ENCODE results near the gene HOXC11.

HOXC11 gene

DNA sequence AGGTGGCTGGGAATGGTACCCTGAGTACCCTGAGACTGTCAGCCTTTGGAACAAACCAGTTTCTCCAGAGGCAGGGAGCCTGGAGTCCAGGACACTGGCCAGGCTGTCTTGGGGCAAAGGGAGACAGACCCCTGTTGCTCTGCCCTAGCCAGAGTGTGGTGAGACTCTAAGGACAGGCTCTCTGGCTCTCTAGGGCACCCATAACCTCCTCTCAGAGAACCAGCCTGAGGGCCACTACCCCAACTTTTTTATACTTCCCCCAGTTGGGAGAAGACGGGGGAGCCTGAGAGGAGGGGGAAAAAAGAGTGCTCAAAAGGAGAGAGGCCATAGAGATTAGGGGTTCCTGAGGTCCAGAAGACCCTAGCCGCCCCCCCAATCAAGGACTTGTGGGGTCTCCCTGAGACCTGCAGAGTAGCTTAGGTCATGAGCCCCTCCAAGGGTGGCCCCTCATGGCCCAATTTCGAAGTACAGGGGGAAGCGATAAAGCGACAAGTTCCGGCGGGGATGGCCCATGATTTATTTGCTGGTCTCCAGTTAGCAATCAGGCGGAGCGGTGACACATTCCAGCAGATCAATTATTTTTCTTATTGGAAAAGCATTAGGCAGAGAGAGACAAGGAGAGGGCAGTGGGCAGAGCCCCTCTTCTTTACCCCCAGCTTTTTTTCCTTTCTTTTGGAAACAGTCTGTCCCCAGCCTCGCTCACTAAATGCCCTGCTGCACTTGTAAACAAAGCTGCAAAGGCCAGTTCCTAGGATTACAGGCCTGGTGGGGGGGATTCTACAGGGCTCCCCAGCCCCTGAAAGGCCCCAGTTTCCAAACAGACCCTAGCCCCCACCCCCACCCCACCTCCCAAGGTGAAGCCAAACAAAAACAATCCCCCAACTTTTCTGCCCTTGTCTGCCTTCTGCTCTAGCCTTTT, 37.4 kb downstream of the HOXC11 start:
- no peak for DNase-seq (ENCODE audit: low read depth)

GRCh38 chr12:54010972-54011664, 38.2 kb downstream of the HOXC11 start:
- DNase-seq (ENCODE audit: low read depth), result no peak

- no peak for DNase-seq (ENCODE audit: low read depth)
These were observed 39.0 kb downstream of the HOXC11 start for GRCh38 chr12:54011665-54012532.

- no peak for DNase-seq (ENCODE audit: low read depth)
These were observed 39.9 kb downstream of the HOXC11 start for GRCh38 chr12:54012631-54013409.

- DNase-seq (ENCODE audit: low read depth), result no peak
These were observed 41.6 kb downstream of the HOXC11 start for GRCh38 chr12:54014377-54015017.

- DNase-seq (ENCODE audit: low read depth), result no peak
These were observed 42.3 kb downstream of the HOXC11 start for GRCh38 chr12:54015018-54015931.

DNA sequence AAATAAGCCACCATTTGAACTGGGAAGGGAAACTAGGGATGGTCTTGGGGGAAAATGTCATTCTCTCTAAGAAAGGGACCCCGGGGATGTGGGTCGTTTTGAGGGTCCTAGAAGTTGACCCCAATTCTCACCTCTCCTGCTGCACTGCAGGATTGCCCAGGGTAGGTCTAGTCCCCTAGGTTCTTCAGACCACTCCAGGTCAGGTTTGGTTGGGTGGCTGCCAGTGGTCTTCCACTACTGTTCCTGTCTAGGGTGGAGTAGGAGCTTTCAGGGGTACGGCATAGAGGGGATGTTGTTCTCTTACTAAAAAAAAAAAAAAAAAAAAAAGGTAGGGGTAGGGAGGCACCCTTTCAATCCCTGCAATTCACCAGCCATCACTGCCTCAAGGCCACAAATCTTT, 43.1 kb downstream of the HOXC11 start:
- DNase-seq (ENCODE audit: low read depth), result no peak

DNA sequence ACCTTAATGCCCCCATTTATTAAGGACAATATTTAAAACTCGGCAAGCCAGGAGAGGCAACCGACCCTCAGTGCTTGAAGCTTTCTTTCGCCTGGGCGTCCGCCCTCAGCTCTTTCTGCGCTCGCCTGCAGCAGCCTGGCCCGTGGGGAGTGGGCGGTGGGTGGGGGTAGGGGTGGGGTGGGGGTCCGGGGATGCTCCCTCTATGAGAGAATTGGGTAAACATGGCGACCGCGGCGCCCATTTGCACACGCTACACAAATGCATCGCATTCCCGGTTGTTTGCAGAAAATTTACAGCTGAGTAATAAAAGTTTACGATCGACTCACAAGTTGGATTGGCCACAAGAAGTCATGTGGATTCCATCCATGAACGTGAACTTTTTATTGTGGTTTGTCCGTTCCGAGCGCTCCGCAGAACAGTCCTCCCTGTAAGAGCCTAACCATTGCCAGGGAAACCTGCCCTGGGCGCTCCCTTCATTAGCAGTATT, 43.6 kb downstream of the HOXC11 start:
- DNase-seq (ENCODE audit: low read depth), result no peak

DNA sequence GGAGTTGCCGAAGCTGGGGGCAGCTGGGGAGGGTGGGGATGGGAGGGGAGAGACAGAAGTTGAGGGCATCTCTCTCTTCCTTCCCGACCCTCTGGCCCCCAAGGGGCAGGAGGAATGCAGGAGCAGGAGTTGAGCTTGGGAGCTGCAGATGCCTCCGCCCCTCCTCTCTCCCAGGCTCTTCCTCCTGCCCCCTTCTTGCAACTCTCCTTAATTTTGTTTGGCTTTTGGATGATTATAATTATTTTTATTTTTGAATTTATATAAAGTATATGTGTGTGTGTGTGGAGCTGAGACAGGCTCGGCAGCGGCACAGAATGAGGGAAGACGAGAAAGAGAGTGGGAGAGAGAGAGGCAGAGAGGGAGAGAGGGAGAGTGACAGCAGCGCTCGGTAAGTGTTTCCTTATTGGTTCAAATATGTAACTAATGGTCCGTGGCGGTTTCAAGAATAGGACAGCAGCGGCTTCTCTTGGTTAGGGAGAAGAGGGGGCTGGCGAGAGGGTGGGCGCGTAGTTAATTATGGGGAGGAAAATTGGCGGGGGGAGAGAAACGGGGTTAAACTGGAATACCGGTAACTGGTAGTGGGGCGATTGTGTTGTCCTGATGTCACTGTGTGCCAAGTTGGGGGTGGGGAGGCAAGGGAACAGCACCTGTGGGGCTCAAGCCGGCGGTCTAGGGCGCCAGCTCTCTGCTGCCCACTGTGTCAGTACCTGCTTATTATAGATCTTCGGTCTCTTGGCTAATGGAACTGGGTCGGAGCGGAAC, 44.3 kb downstream of the HOXC11 start:
- no peak for DNase-seq (ENCODE audit: low read depth)

DNA sequence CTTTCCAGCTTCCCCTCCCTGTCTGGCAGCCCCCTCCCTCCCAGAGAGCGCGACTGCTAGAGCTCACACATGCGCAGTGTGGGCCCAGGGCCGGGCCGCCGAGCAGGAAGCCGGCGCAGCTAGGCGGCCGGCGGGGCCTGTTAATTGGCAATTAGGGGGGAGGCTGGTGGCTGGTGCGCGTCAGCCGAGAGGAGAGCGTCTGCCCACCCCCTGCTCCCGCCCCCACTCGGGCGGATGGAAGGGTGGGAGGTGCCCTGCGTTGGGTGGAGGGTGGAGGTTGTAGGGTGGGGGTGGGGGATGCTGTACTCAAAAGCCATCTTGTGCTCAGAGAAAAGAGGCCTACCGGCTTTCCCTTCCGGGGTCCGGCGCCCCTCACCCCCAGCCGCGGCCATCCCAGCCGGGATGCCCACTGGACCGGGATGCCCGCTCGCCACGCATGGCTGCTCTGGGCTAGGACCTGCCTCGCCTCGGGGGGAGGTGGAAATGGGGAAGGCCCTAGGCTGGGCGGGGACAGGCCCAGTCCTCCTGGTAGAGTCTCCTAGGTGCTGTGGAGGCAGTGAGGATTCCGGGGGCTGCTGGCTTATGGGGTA, 45.0 kb downstream of the HOXC11 start:
- DNase-seq (ENCODE audit: low read depth), result peak; percentile 56

- DNase-seq (ENCODE audit: low read depth), result no peak
These were observed 45.6 kb downstream of the HOXC11 start for GRCh38 chr12:54018468-54018984.

DNA sequence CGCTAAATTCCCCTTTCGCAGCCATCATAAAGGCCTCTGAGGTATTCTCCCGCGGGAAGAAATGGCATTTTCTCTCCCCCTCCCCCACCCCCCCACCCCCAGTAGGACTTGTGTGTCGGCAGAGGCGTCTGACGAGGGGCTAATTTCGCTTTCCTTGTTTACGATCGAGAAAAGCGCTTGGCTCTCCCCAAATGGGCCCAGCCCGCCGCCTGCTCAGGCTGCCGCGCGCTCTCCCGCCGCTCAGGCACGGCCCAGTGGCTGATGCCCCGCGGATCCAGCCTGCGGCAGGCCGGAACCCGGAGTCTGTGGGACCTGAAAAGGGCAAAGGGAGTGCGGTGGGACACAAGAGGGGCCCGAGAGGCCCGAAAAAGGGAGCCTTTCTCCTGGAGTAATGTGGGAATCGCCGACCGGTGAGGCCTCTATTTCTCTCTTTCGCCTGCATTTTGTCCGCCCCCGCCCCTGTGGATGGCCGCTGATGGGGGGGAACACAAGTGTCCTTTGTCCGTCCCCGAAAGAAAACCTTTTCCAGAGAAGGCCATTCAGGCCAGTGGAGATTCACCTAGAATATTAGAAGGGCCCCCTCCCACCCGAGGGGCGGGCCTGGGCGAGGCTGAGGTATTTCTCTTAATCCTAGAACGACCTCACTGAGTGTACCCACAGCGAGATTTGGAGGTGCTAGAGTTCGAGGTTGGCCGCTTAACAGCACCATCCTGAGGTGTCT, 46.3 kb downstream of the HOXC11 start:
- no peak for DNase-seq (ENCODE audit: low read depth)

DNA sequence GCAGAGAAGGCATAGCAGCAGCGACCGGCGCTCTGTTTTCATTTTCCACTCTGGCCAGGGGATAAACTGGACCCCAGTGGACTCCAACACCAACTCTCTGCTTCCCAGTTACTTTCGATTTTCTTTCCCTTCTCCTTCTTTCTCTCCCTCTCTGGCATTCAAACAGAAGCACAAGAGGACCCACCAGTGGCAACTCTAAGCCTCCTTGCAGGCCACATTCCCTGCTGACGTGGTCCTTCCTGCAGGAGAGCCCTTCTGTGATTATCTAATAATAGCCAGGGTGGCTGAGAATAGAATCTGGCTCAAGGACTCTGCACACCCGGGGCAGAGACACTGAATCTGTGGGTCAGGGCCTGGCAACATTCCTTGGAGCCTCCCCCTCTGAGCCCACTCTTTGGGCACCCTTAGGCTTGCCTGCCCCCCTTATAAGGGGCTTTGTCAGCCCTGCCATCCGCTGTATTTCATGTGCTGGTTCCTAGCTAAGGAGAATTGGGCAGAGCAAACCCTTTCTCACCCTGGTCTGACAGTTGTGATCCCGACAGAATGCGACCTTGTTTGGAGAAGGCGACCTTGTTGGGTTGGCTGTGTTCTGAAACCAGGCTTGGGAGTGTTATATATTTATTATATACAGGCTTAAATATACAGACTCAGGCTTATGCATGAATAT, 47.1 kb downstream of the HOXC11 start:
- DNase-seq (ENCODE audit: low read depth), result no peak

GRCh38 chr12:54020591-54021405, 47.9 kb downstream of the HOXC11 start:
- DNase-seq (ENCODE audit: low read depth), result no peak

DNA sequence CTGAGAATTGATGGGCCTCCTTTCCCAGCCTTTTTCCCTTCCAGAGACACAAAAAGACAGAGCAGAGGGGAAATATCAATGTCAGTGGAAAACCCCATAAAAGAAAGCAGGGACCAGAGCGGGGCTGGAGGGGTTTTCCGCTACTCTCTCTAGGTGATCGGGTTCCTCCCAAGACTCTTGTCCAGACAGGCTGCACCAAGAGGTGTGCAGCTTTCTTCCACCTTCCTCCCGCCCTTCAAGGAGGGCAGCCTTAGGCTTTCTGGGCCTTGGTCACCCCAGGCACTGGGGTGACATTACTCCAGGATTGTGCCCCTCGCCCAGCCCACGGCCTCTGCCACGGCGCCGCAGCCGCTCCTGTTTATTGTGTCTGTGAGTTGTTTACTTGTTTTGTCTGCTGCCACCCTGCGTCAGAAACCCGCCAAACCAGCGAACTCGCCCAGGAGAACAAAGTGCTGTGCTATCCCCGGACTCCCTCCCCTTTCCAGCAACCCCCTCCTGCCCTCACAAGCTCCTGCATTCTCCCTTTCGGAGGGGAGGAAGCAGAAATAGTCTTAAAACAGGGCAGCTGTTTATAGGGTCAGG, 48.6 kb downstream of the HOXC11 start:
- DNase-seq (ENCODE audit: low read depth), result no peak
